HG03196 (cell line): Measurements from ENCODE around the gene TWF2.

Experiments
- ATAC-seq: cut with Tn5 transposase; IDR thresholded peaks from one replicate; pipeline ENCODE4 v1.9.1; 2021; ENCODE audit not compliant: unreplicated experiment

TWF2 gene

DNA sequence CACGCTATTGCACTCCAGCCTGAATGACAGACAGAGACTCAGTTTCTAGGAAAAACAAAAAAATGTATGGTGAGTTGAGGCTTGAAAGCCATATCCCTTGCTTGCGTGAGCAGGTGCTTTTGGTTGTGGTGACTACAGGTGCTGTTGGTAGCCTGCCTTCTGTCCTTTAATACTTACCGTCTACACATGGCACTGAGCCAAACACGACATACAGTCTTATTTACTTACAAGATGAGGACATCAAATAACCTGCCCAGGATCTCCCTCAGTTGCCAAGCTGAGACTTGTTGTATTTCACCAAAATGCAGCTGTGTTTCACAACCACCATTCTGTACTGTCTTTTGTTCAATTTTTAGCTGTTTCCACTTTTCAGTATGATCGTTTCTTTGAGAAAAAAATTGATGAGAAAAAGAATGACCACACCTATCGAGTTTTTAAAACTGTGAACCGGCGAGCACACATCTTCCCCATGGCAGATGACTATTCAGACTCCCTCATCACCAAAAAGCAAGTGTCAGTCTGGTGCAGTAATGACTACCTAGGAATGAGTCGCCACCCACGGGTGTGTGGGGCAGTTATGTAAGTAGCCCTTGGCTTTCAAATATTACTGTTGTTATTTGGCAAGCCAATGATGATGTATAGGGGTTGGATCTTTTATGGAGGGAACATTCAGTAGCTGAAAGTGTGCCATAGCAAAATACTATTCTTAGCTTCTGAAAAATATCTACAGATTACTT lies 34.5 kb downstream of the TWF2 start:
- no peak for ATAC-seq

DNA sequence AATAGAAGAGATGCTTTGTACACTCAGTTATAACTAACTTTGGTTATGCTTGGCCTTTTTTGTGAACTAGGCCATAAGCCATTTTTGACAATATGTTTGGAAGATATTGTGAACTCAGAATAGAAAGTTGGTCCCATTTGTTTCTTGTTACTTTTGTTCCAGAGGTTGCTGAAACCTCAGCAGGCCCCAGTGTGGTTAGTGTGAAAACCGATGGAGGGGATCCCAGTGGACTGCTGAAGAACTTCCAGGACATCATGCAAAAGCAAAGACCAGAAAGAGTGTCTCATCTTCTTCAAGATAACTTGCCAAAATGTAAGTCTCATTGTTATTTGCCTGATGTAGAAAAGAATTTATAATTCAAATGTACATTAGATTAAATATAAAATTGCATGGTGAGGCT lies 35.3 kb downstream of the TWF2 start:
- ATAC-seq = no peak

DNA sequence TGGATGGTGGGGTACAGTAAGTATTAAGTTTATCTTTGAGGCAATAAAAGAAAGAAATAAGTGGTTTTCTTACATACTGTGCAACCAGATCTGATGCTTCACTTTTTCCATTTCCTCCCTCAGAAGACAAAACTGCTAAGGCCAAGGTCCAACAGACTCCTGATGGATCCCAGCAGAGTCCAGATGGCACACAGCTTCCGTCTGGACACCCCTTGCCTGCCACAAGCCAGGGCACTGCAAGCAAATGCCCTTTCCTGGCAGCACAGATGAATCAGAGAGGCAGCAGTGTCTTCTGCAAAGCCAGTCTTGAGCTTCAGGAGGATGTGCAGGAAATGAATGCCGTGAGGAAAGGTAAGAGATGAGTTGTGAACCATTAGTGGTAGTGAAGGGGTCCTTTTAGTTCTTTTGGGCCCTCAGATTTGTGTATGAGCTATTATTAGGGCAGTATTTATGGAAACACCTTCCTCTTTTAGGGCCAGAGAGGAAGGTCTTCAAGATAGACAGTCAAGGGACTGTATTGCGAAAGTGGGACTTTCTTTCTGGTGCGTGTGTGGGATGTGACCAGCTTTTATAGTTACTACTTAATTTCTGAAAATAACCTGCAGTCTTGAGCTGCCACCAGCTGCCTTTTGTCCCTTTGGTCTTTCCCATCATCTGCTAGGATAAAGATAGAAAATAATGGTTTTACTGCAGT lies 36.4 kb downstream of the TWF2 start:
- no peak for ATAC-seq

DNA sequence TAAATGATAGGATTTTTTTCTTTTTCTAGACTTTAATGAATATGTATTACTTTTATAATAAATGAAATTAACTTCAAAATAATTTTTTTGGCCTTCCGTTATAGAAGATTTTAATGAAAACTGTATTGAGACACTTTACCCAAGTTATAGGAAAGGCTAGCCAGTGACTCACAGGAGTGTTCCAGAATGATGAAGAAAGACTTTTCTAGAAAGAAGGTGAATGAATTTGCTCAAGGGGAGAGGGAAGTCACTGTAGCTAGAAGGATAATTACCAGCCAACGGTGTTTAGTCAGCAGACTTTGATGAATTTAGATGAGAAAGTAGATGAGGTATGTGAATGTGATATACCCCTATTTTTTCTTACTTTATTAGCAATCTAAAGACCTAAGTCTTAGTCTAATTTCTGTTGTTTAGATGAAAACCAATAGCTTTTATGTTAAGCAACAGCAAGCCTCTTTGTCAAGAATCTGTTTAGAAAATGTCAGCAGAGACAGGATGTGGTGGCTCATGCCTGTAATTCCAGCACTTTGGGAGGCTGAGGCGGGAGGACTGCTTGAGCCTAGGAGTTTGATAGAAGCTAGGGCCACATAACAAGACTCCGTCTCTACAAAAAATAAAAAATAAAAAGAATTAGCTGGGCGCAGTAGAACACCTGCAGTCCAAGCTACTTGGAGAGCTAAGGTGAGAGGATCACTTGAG lies 37.8 kb downstream of the TWF2 start:
- no peak for ATAC-seq

DNA sequence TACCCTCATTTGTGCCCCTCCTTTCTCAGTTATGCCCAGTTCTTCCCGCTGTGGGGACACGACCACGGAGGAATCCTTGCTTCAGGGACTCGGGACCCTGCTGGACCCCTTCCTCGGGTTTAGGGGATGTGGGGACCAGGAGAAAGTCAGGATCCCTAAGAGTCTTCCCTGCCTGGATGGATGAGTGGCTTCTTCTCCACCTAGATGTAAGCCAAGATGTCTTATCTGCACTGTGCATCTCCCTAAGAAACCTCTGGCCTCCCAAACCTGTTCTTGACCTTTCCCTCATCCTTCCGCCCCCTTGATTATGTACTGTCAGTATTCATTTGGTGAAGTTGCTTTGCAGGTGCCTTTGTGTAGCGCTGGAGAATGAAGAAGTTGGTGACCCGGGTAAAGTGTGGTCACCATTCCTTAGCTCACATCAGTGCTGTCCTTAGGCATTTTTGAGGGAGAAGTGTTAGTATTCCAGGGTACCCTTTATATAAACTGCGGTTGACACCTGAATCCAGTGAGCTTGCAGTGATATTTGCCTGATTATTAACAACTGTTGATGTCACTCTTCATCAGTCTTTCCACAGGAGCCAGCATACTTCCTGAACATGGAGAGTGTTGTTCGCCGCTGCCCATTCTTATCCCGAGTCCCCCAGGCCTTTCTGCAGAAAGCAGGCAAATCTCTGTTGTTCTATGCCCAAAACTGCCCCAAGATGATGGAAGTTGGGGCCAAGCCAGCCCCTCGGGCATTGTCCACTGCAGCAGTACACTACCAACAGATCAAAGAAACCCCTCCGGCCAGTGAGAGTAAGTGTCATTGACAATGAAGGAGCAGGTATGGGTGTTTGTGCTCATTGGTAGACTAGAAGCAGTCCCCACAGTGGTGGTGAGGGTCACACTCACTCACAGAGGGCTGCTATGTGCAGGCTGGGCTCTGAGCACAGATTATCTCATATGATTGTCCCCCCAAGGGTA lies 40.0 kb downstream of the TWF2 start:
- no peak for ATAC-seq

DNA sequence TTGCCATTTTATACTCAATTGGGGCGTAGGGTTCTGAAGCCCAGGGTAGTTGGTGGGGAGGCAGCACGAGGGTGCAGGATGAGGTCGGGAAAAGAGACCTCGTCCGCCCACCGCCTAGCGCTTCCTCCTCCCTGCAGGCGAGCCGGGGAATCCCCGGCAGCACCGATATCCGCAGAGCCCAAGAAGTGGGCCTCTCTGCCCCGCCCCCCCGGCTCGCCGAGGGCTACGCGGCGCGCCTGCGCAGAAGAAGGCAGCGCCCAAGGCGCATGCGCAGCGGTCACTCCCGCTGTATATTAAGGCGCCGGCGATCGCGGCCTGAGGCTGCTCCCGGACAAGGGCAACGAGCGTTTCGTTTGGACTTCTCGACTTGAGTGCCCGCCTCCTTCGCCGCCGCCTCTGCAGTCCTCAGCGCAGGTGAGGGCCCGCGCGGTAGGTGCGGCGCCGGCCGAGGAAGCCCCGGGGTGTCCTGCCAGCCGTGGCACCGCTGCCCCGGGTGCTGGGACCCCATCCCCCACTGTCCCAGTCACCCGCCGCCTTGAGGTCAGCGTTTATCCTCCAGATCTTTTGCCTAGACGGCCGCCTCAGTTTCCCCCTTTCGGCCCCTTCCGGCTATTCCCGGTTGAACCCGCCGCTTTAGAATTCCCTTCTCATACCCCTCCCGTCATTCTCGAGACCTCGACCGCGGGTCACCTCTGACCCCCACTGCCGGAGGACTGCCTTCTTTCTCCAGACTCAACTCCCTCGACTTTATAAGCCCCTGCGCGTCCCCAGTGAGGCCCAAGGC lies 40.9 kb downstream of the TWF2 start, which contains the start of gene ALAS1:
TSS of gene ALAS1 (plus strand) at position 319 of the 784 bp plus-strand sequence. CDS start 1,082 bp downstream, outside the sequence.
- ATAC-seq = peak; percentile 84

DNA sequence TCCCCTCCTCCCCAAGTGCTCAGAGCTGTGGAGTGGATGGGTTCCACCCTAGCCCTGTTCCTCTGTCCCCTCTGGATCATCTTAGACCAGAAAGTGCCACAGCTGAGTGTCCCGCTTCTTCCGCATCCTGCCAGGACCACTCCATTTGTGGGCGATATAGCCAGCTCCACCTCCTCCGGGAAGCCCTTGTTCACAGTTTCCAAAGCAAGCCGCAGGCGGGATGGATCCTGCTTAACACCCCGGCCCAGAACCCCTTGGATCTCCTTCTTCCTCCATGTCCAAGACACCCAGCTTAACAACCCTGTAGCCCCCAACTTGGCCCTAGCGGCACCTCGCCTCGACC lies 41.5 kb downstream of the TWF2 start:
- peak; percentile 2 for ATAC-seq

DNA sequence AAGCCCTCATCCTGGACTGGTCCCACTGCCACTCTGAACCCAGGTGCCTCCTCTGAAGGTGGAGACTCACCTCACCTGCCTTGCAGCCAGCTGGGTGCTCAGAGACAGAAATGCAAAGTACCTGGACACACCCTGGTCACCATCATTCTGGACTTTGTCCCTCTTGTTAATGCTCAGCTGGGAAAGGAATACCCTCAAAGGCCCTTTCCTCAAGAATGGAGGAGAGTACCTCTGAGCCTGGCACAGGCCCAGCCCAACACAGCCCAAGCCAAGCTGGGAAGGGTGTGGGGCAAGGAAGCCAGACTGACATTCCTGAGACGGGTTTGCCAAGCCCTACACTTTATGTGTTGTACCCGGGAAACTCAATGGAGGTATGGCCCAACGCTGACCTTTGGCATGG lies 42.0 kb downstream of the TWF2 start:
- no peak for ATAC-seq

DNA sequence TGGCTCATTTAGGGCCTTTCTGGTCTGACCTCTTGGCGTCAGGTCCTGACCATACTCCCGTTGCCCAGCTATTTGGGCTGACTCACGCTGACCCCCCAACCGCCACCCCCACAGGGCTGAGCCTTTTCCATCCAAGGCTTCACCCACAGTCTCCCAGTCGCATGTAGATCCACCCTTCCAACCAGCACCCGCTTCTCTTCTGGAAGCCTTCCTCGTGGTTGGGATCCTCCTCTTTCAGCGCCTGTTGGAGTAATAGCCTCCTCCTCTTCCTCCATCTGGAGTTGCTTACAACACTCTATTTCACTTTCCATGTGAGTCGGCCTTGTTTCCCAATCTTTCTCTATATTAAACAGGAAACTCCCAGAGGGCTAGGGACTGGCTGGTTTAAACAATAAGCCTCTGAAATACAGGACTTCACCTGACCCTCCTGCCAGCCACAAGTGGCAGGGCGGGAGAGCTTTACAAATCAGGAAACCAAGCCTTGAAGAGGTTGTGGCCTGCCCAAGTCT lies 43.1 kb downstream of the TWF2 start:
- no peak for ATAC-seq

DNA sequence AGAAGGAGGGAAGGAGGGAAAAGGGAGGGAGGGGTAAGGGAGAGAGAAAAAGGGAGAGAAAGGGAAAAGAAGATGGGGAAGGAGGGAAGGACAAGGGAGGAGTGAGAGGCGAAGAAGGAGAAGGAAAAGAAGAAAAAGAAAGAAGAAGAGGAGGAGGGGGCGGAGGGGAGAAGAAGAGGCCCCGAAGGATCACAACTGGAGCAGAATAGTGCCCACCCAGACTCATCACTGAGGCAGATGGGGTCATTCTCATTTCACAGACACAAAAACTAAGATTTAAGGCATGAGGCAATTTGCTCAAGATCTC lies 43.7 kb downstream of the TWF2 start:
- no peak for ATAC-seq

DNA sequence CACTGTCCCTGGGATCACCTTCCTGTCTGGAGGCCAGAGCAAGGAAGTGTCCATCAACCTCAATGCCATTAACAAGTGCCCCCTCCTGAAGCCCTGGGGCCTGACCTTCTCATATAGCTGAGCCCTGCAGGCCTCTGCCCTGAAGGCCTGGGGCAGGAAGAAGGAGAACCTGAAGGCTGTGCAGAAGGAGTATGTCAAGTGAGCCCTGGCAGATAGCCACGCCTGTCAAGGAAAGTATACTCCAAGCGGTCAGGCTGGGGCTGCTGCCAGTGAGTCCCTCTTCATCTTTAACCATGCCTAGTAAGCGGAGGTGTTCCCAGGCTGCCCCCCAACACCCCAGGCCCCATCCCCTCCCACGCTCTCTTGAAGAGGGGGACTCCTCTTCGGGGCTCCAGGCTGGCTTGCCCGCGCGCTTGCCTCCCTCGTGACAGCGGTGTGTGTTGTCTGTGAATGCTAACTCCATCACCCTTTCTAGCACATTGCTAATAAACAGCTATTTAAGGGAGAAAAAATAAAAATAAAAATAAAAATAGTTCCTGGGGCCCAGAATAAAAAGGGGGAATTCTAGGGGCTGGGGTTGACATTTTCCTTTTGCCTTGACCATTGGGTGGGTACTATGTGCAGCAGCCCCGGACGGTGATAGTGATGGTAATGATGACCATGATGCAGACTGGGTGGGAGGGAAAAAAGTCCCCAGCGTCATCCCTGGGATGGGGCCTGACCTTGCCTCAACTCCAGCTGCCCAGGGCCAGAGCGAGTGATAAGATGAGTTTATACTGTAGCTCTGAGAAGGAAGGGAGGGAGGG lies 44.3 kb downstream of the TWF2 start:
- no peak for ATAC-seq

DNA sequence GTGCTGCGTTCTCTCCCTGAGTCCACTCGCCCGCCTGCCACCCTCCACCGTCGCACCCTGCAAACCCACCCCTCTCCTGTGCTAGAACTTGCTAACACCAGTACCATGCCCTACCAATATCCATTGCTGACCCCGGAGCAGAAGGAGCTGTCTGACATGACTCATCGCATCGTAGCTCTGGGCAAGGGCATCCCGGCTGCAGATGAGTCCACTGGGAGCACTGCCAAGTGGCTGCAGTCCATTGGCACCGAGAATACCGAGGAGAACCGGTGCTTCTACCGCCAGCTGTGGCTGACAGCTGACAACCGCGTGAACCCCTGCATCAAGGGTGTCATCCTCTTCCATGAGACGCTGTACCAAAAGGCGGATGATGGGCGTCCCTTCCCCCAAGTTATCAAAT lies 45.9 kb downstream of the TWF2 start:
- ATAC-seq = no peak

DNA sequence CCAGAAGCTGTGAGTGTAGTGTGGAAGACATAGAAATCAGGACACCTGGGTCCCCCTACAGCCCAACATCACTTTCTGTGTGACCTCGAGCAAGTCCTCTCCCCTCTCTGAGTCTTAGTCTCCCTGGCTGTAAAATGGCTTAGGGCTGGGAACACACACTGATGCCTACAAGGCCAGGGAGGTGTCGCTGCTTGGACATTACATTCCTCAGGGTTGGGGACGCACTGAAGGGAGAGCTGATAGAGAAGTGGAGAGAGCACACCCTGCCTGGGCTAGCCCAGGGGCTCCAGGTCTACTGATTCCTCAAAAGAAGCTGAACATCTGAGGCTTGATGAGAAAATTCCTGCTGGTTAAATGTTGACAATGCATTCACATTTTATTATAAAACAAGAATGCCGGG lies 47.3 kb downstream of the TWF2 start:
- ATAC-seq = no peak

DNA sequence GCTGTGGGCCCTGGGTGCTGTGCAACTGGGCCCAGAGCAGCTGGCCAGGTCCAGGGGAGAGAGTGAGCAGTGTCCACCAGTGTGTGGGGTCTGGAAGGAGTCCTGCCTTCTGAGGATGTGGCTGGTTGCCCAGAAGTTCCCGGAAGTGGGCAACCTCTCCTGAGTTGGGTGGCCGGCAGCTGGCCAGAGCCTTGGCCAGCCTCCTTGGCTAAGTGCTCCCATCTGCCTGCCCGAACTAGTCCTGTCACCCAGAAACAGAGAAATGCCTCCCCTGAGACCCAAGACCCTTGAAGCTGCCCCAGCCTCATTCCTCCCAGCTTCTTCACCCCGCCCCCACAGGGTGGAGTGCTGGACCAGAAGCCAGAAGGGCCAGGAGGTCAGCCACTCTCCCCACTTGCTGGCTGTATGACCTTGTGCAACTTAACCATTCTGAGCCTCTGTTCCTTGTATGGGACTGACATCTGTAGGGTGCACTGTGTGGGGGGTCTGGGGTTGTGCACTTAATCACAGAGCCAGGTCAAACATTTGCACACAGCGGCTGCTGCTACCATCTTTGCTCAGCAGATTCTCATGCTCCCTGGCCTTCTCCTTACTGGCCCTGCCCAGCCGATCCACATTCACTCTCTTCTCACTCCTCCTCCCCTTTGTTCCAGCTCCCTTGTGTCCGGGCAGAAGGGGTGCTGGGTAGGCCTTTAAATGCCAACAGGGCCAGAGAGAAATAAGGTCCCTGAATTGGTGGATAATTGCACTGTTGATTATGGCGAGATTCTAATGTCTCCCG lies 48.5 kb downstream of the TWF2 start:
- no peak for ATAC-seq

DNA sequence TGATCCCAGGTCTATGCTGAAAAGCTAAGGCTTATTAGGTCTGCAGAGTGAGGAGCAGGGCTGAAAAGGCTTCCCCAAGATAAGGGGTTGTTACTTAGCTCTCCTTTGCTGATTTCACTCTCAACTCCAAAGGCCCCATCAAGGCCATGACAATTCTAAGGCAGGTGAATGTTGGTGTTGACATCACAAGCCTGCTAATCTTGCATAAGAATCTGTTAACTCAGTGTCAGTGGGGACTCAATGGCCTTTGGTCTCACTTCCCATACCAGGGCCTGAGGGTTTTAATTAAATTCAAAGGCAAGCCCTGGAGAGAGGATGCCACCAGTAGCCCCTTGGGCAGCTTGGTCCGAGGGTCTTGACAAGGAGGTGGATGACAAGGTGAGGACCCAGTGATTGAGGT lies 50.4 kb downstream of the TWF2 start:
- ATAC-seq = no peak

DNA sequence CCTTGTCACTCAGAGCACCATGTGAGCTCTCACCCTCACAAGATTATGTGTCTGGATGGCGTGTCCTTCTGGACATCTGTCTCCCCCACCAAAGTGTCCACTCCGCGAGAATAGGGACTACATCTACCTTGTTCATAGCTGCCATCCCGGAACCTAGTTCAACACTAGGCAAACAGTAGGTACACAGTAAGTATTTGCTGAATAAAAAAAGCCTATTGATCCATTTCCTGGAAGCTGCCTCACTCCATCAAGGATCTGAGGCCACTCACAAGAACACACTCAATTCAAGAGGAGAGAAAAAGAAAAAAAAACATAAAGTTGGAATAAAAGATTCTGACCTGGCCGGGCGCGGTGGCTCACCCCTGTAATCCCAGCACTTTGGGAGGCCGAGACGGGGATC lies 52.2 kb downstream of the TWF2 start:
- no peak for ATAC-seq

DNA sequence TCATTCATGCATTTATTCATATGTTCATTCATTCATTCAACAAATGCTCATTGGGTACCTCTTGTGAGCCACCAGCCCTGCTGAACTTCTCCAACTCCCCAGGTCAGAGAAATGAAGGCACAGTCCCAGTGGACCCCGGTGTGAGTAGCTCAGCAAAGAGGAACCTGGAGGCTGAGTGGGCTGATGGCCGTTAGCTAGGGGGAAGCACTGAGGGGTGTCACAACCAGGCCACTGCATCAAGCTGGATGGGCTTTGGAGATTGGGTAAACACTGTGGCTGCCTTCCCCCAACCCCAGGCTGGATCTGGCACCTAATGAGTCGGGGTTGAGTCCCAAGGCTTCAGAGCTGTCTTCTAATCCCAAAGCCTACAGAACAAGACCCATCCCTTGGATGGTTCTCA lies 53.1 kb downstream of the TWF2 start:
- ATAC-seq = no peak

DNA sequence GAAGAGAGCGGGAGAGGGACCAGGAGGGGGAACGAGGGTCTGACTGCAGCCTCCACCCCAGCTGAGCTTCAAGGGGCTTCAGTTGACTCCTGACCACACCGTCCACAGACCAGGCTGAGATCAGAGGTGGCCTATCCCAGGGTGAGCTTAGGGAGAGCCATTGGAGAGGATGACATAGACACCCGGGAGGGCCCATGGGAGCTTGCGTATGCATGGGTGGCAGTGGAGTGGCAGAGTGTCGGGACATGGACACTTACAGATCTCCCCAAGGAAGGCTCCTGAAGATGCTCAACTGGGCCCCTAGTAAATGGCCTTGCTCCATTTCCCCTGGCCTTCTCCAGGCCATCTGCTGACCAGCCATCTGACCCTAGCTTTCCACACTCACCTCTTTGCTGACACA lies 53.6 kb downstream of the TWF2 start:
- no peak for ATAC-seq

DNA sequence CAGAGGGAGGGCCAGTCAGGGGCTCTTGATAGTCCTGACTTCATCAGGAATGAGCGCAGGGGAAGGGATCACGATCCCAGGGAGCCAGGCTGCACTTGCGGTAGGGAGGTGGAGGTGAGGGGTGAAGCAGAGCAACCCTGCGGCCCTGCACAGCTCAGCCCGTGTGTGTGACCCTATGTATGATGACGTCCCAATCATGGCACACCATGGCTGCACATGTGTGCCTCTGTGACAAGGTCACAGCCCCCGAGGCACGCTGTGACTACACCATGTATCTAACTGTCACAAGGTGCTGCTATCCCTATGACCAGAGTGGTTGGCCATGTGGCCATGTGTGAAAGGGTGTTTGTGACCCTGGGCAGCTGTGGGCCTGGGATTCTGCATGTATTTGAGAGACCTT lies 54.3 kb downstream of the TWF2 start:
- no peak for ATAC-seq
